Right atrium auricular region (tissue), 2 donors: ENCODE measurements around the gene PRIM2. TPM values are rescaled to one million over a fixed set of nuclear protein-coding genes. Genes with fewer than 3 reads are reported as not detected.
"Not testable (repeated sequence)": the region's sequence is repeated elsewhere in the genome, so short reads cannot be mapped to it uniquely, and the experiment has no call there.

Experiments used
- DNase-seq: peaks from one replicate; pipeline ENCODE4 v3.0.0-alpha.2; 2019; ENCODE audit warnings: low spot score
- H3K27ac ChIP-seq, 2 donors: fragments of 200-600 bp; sonication (generic); 1 replicate in 1 of 2; 2 replicates in 1 of 2; pipeline ENCODE4 v1.5.1; 2016 to 2019
- H3K27me3 ChIP-seq, 2 donors: fragments of 200-600 bp; sonication (generic); one replicate each; pipeline versions ENCODE4 v1.5.1 to v1.6.0; 2017 to 2019
- H3K36me3 ChIP-seq: fragments of 200-600 bp; sonication (generic); one replicate; pipeline ENCODE4 v1.5.1; 2016
- H3K4me1 ChIP-seq, 2 donors: fragments of 200-600 bp; sonication (generic); one replicate each; pipeline versions ENCODE4 v1.5.1 to v1.6.0; 2017 to 2019
- H3K4me3 ChIP-seq, 2 donors: fragments of 200-600 bp; sonication (generic); 1 replicate in 1 of 2; 2 replicates in 1 of 2; pipeline ENCODE4 v1.5.1; 2017 to 2019; ENCODE audit warnings: mild to moderate bottlenecking in 1 of 2, moderate library complexity in 1 of 2
- H3K9me3 ChIP-seq, 2 donors: fragments of 200-600 bp; sonication (generic); one replicate each; pipeline ENCODE4 v1.5.1; 2019
- total RNA-seq, 2 donors: library from RNA; depleted of rRNA; stranded (reverse); fragments of >200 nt; gene quantifications; one replicate each; pipeline ENCODE4 v1.1.0, GENCODE V29; 2016
- TF ChIP-seq, protein P1 (sequence below), 2 donors: fragments of 200-600 bp; sonication (generic); IDR thresholded peaks; one replicate each; pipeline ENCODE4 v1.5.1; 2019; ENCODE audit warnings: antibody characterized with exemption in 2 of 2

Gene PRIM2
- total RNA-seq, 2 donors from 2014 or later, result 2.8 to 4.3 TPM

DNA sequence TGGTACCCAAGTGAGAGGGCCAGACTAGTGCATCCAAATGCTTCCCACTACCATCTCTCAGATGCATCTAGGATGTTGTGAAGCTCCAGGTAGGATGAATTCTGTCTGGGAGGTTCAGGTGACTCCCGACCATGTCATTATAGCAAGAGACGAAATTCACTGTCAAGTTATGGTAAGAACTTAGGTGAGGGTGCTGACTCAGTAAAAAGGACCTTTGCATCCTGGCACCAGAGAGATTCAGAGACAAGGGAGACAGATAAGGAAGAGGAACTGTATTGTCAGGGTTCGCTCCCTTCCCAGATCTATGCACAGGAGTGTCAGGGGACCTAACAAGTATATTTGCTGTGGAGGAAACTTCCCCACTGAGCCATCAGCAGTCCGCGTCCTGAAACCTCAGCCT, 11.2 kb upstream of the PRIM2 start:
- no peak for DNase-seq
- no peaks in the 10 kb centered on the region for H3K27me3 ChIP-seq
- no peaks in the 10 kb centered on the region for H3K9me3 ChIP-seq
- no peak overlapping the region for H3K4me3 ChIP-seq
- TF ChIP-seq, protein P1, sequence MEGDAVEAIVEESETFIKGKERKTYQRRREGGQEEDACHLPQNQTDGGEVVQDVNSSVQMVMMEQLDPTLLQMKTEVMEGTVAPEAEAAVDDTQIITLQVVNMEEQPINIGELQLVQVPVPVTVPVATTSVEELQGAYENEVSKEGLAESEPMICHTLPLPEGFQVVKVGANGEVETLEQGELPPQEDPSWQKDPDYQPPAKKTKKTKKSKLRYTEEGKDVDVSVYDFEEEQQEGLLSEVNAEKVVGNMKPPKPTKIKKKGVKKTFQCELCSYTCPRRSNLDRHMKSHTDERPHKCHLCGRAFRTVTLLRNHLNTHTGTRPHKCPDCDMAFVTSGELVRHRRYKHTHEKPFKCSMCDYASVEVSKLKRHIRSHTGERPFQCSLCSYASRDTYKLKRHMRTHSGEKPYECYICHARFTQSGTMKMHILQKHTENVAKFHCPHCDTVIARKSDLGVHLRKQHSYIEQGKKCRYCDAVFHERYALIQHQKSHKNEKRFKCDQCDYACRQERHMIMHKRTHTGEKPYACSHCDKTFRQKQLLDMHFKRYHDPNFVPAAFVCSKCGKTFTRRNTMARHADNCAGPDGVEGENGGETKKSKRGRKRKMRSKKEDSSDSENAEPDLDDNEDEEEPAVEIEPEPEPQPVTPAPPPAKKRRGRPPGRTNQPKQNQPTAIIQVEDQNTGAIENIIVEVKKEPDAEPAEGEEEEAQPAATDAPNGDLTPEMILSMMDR (IDR thresholded peaks at IDR 0.05), result no peak
- H3K4me1 ChIP-seq, result peaks cover 0 to 9% of the 10 kb centered on the region in 2 donors
- H3K27ac ChIP-seq, result no peak overlapping the region
- H3K36me3 ChIP-seq, result no peaks in the 10 kb centered on the region

DNA sequence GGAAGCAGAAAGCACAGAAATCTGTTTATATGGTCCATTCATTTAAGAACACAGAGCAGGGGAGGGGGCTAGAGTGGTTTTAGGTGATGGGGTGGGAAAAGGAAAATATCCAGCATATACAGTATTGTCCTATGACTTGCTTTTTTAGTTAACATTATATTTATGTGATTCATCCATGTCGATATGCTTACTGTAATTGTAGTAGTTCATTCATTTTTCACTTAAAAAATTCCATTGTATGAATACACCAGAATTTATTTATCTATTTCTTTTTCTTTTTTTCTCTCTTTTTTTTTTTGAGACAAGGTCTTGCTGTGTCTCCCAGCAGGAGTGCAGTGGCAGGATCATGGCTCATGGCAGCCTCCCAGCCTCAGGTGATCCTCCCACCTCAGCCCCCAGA, 9.6 kb upstream of the PRIM2 start:
- Histone ChIP-seq H3K27me3 (no peaks in the 10 kb centered on the region), H3K36me3 (no peaks in the 10 kb centered on the region), H3K27ac (no peak overlapping the region), H3K4me1 (peaks cover 0 to 9% of the 10 kb centered on the region in 2 donors), H3K4me3 (no peak overlapping the region), H3K9me3 (no peaks in the 10 kb centered on the region)
- TF ChIP-seq, protein P1 (IDR thresholded peaks at IDR 0.05), result no peak
- no peak for DNase-seq

- not testable (repeated sequence) for H3K36me3 ChIP-seq, H3K27me3 ChIP-seq, H3K4me3 ChIP-seq, DNase-seq, H3K27ac ChIP-seq, H3K9me3 ChIP-seq
- H3K4me1 ChIP-seq, result peaks cover 0 to 13% of the 10 kb centered on the region in 2 donors
Observed at GRCh38 chr6:57308755-57309154, 8.7 kb upstream of the PRIM2 start.

DNA sequence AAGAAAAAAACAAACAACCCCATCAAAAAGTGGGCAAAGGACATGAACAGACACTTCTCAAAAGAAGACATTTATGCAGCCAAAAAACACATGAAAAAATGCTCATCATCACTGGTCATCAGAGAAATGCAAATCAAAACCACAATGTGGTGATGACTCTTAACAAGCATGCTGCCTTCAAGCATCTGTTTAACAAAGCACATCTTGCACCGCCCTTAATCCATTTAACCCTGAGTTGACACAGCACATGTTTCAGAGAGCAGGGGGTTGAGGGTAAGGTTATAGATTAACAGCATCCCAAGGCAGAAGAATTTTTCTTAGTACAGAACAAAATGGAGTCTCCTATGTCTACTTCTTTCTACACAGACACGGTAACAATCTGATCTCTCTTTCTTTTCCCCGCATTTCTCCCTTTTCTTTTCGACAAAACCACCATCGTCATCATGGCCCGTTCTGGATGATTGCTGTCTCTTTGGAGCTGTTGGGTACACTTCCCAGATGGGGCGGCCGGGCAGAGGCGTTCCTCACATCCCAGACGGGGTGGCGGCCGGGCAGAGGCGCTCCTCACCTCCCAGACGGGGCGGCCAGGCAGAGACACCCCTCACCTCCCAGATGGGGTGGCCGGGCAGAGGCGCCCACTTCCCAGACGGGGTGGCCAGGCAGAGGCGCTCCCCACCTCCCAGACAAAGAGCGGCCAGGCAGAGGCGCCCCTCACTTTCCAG, 7.2 kb upstream of the PRIM2 start:
- H3K4me1 ChIP-seq, result not testable (repeated sequence)

GRCh38 chr6:57310817-57311157, 6.6 kb upstream of the PRIM2 start:
- Histone ChIP-seq H3K9me3 (no peaks in the 10 kb centered on the region), H3K4me3 (no peak overlapping the region), H3K27ac (no peak overlapping the region), H3K27me3 (no peaks in the 10 kb centered on the region), H3K4me1 (peaks cover 0 to 4% of the 10 kb centered on the region in 2 donors), H3K36me3 (no peaks in the 10 kb centered on the region)
- no peak for DNase-seq
- TF ChIP-seq, protein P1 (IDR thresholded peaks at IDR 0.05), result no peak

More for the DNA sequence above, 7.2 kb upstream of the PRIM2 start:
- H3K9me3 ChIP-seq, H3K4me3 ChIP-seq, H3K27me3 ChIP-seq, H3K36me3 ChIP-seq, H3K27ac ChIP-seq, DNase-seq: not testable (repeated sequence)

GRCh38 chr6:57311300-57312003, 6.0 kb upstream of the PRIM2 start:
- H3K4me1 ChIP-seq, H3K4me3 ChIP-seq, DNase-seq, H3K9me3 ChIP-seq, H3K36me3 ChIP-seq, H3K27ac ChIP-seq, H3K27me3 ChIP-seq: not testable (repeated sequence)

GRCh38 chr6:57312004-57312345, 5.5 kb upstream of the PRIM2 start:
- no peak overlapping the region for H3K4me3 ChIP-seq
- no peaks in the 10 kb centered on the region for H3K9me3 ChIP-seq
- H3K36me3 ChIP-seq, result no peaks in the 10 kb centered on the region
- H3K27ac ChIP-seq, result no peak overlapping the region
- no peak for DNase-seq
- H3K27me3 ChIP-seq, result no peaks in the 10 kb centered on the region
- H3K4me1 ChIP-seq, result peaks cover 0 to 4% of the 10 kb centered on the region in 2 donors
- TF ChIP-seq, protein P1 (IDR thresholded peaks at IDR 0.05), result no peak
